Activated T-cell treated with anti-CD3 and anti-CD28 coated beads, Interleukin-2, amount 50 U/mL, for 1 hour (primary cell): ENCODE results near the gene UST.
"Not testable (repeated sequence)": the region's sequence is repeated elsewhere in the genome, so short reads cannot be mapped to it uniquely, and the experiment has no call there.

ENCODE experiments used
- DNase-seq: peaks from one replicate; pipeline ENCODE4 v3.0.0-alpha.2; 2020

Gene UST

GRCh38 chr6:148874698-148875293, 128.0 kb downstream of the UST start:
- DNase-seq, result no peak

- DNase-seq, result no peak
Measured at GRCh38 chr6:148878683-148879082, 131.9 kb downstream of the UST start.

- not testable (repeated sequence) for DNase-seq
Measured at GRCh38 chr6:148880742-148881141, 133.9 kb downstream of the UST start.

GRCh38 chr6:148881593-148882311, 134.9 kb downstream of the UST start:
- no peak for DNase-seq

DNA sequence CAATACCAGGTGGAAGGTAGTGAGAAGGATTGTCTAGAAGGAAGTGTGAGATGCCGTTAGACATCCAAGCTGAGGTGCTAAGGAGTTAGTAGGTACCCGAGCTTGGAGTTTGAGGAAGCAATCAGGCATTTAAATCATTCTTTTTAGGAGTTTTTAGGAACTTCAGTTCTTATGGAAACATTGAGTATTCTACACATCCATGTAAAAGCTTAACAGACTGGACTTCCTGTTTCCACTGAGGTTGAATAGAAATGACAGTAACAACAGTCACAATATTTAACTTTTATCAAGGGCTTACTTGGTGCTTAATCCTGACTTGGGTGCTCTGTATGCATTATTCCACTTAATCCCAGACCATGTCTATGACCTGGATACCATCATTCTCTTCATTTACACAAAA, 136.4 kb downstream of the UST start:
- DNase-seq, result no peak

DNA sequence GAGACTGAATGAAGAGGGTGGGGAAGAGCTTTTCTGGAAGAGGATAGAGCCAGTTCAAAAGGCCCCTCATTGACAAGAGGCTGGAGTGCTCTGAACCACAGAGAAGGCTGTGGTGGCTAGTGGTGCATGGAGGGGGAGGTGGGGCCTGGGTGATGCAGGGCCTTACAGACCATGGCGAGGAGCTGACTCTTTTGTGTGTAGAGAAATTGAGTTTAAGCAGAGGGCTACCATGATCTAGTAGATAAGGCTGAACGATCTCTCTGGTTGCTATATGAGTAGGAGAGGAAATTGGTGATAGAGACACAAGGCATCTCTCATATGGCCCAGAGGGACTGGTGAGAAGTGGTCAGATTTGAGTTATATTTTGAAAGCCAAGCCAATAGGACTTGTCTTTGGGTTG, 137.6 kb downstream of the UST start:
- DNase-seq, result no peak

GRCh38 chr6:148885136-148885865, 138.5 kb downstream of the UST start:
- DNase-seq, result no peak

GRCh38 chr6:148885925-148886845, 139.4 kb downstream of the UST start:
- DNase-seq, result no peak

GRCh38 chr6:148887181-148887580, 140.4 kb downstream of the UST start:
- DNase-seq, result no peak

DNA sequence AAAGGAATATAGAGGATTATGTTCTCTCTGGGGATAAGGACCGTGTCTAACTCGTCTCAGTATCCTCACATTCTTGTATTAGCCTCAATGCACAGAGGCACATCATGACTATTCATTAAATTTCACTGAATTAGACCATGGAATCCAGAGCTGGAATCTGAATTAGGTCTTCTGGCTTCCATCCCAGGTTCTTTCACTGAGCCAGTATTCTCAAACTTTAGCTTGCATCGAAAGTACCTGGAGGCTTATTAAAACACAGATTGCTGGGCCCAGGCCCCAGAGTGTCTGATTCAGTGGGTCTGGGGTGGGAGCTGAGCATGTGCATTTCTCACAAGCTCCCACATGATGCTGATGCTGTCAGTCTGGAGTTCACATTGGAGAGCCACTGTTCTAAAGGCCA, 142.0 kb downstream of the UST start:
- DNase-seq, result no peak

GRCh38 chr6:148890096-148890495, 143.3 kb downstream of the UST start:
- DNase-seq, result no peak

GRCh38 chr6:148890652-148891404, 144.0 kb downstream of the UST start:
- DNase-seq, result no peak

DNA sequence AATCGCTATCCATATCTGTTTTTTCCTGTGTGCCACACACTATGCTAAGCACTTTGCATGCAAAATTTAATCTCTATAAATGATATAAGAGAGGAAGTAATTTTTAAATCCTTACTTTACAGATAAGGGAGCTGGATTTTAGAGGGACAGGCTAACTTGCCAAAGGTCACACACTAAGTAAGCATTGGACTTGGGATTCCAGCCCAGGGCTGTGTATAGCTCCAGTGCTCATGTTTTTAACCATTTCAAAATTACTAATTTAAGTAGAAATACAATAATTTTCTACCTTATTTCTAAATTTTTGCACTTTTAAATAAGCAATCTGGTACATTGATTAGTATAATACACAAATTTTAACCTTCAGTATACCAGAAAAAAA, 144.6 kb downstream of the UST start:
- DNase-seq, result no peak

GRCh38 chr6:148892247-148892646, 145.4 kb downstream of the UST start:
- DNase-seq, result no peak

GRCh38 chr6:148893073-148893472, 146.2 kb downstream of the UST start:
- no peak for DNase-seq

- DNase-seq, result no peak
Measured at GRCh38 chr6:148893481-148893880, 146.7 kb downstream of the UST start.

DNA sequence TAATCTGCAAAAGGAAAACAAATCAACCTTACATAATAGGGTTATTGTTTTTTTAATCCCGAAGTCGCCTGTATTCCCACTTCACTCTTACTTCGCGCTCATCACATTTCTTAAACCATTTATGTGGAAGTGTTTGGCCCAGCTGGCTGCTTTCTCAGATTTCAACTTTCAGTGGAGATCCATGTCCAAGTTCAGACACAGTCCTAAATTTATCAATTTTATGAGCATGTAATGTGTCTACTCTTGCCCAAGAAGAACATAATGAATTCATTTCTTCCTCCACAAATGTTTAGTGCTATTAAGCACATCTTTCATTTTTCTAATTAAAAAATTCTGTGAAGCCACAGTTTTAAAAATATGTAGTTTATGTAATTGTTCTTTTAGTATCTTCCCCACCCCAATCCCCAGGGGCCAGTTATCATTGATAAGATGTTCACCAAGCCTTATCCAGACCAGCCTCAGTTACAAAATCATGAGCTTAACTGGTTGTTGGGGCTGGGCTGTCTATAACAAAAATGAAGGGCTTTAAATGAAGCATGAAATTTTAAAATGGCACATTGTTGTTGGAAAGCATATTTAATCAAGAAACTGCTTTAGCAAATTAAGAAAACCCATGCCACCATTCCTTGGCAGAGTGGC, 151.7 kb downstream of the UST start:
- no peak for DNase-seq

GRCh38 chr6:148904896-148905870, 158.4 kb downstream of the UST start:
- no peak for DNase-seq

- DNase-seq, result no peak
Measured at GRCh38 chr6:148905901-148906300, 159.1 kb downstream of the UST start.

DNA sequence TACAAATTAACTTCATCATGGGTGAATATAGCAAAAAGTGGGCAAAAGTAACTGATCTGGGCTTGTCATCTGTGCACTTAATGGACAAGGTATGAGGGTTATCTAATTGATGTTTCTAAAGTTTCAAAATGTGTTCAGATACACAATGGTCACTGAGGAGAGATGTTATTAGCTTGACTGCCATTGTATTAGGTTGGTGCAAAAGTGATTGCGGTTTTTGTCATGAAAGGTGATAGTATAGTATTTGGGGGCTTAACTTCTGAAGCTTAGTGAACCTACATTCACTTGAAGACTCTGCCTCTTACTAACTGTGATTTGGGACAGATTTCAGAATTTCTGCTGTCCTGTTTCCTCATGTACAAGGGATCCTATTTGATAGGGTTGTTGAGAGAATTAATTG, 159.6 kb downstream of the UST start:
- no peak for DNase-seq

DNA sequence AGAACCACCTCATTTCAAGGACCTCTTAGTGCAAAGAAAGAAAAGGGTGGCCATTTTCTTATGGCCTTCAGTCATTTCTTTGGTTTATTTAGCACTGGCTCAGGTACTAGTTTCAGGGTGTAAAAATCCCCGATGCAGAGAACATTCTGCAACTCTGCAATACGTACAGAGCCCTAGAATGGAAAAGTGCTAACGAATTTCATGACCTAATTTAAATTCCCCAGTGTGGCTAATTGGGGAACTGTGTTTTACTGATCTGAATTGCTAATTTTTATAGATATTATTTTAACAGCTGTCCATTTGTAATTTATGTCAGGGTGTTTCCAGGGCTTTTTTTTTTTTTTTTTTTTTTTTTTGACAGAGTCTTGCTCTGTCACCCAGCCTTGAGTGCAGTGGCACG, 160.7 kb downstream of the UST start:
- DNase-seq, result no peak
